Small intestine (tissue), 7 donors: ENCODE data around the gene DIDO1. TPM values are rescaled to one million over a fixed set of nuclear protein-coding genes. Genes with fewer than 3 reads are reported as not detected.

Source experiments
- DNase-seq, 2 donors: peaks; one replicate each; pipeline versions ENCODE4 v3.0.0 to v3.0.0-alpha.2; 2013
- FAIRE-seq: peaks from 2 replicates; lab custom pipeline; 2012; peaks lifted over from hg19 to GRCh38; lab: Jason Lieb, UNC
- H3K27ac ChIP-seq, 3 donors: one replicate each; pipeline ENCODE4 v1.5.1; 2013; ENCODE audit warnings: low read length in 2 of 3, mild to moderate bottlenecking in 2 of 3, control low read depth in 1 of 3, inconsistent platforms in 1 of 3, low read depth in 1 of 3, moderate library complexity in 1 of 3
- H3K27me3 ChIP-seq, 3 donors: one replicate each; pipeline ENCODE4 v1.6.1; 2013; ENCODE audit warnings: low read length in 3 of 3, inconsistent platforms in 1 of 3; ENCODE audit not compliant: control insufficient read depth in 3 of 3, insufficient read depth in 3 of 3
- H3K36me3 ChIP-seq, 3 donors: one replicate each; pipeline ENCODE4 v1.6.1; 2013; ENCODE audit warnings: low read length in 3 of 3, inconsistent platforms in 1 of 3, low read depth in 1 of 3, mild to moderate bottlenecking in 1 of 3, moderate library complexity in 1 of 3; ENCODE audit not compliant: control insufficient read depth in 3 of 3, insufficient read depth in 2 of 3
- H3K4me1 ChIP-seq, 3 donors: one replicate each; pipeline ENCODE4 v1.6.1; 2013; ENCODE audit warnings: low read length in 2 of 3, inconsistent platforms in 1 of 3, low read depth in 1 of 3, mild to moderate bottlenecking in 1 of 3, moderate library complexity in 1 of 3; ENCODE audit not compliant: control insufficient read depth in 3 of 3, insufficient read depth in 2 of 3
- H3K4me3 ChIP-seq, 3 donors: one replicate each; pipeline ENCODE4 v1.5.1; 2013; ENCODE audit warnings: low read length in 3 of 3, control low read depth in 1 of 3, inconsistent platforms in 1 of 3, low read depth in 1 of 3, mild to moderate bottlenecking in 1 of 3, moderate library complexity in 1 of 3
- H3K9me3 ChIP-seq, 2 donors: one replicate each; pipeline ENCODE4 v1.6.1; 2013; ENCODE audit warnings: low read depth in 1 of 2, low read length in 1 of 2; ENCODE audit not compliant: control insufficient read depth in 2 of 2, insufficient read depth in 1 of 2
- WGBS, 3 donors: extraction: QIAGEN DNeasy Blood & Tissue Kit; methylation state at CpG; one replicate each; pipeline ENCODE4 v1.1.7; 2013; 5-methylcytosine and 5-hydroxymethylcytosine counted together
- polyA plus RNA-seq, 4 donors: library from polyadenylated mRNA; stranded (reverse) in 3 of 4; unstranded in 1 of 4; fragments of 200-250 nt in 3 of 4; fragments of 120-200 nt in 1 of 4; gene quantifications; one replicate each; pipeline versions ENCODE4 v1.2.1 to v1.2.3, GENCODE V29; 2013
- donor health status: healthy with polysubstance abuse.
- donor health status: control.
- donor health status: control.
- donor health status: Bipolar disorder and iron deficiency.
- donor health status: healthy.

Gene DIDO1
- polyA plus RNA-seq, 4 donors, result 11.6 to 49.4 (median 15.7) TPM

DNA sequence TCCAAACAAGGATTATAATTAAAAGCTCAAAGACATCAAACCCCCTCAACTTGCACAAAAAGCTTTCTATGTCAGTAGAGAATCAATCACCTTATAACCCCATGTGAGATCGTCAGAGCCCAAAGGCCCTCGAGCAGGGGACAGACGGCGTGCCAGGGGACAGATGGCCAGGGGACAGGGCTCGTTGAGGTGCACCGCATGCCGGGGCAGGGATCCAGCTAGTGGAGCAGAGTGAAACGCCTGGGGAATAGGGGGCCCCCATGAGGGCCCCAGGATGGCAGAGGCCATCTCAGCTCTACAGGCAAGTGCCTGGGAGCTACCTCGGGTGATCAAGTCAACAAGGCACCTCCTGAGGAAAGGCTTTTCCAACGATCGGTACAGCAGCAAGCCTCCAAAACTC, 28.6 kb downstream of the DIDO1 start:
- Histone ChIP-seq H3K4me3 (no peak overlapping the region), H3K9me3 (no peaks in the 10 kb centered on the region), H3K4me1 (peaks cover 3 to 25% (median 4%) of the 10 kb centered on the region in 3 donors), H3K27me3 (no peaks in the 10 kb centered on the region), H3K27ac (no peak overlapping the region), H3K36me3 (peaks cover 14 to 54% (median 18%) of the 10 kb centered on the region in 3 donors)
- WGBS, 3 donors, result 81 to 90% (median 87%) methylated on average over 11 of the region's 11 CpGs
- DNase-seq, result no peak
- no peak for FAIRE-seq

DNA sequence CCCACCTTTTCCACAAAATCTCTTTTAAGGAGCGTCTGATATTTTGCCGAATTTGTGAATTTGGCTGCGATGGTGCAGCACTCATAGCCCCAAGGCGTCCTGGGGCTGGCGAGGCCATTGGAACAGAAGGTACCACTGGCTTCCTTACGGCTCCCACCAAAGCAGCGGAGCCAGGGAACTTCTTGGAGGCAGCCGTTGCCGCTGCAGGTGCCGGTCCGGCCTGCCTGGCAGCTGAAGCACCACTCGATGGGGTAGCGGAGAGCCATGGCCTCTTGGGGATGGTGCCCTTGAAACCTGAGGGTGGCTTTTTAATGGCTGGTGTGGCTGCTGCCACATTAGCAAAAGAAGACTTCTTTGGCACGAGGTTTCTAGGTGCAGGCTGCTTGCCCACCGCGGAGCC, 29.8 kb downstream of the DIDO1 start:
- no peak overlapping the region for H3K4me3 ChIP-seq
- no peak overlapping the region for H3K27ac ChIP-seq
- 92 to 97% (median 95%) methylated on average over 16 of the region's 16 CpGs for WGBS, 3 donors
- H3K9me3 ChIP-seq, result no peaks in the 10 kb centered on the region
- DNase-seq, result no peak
- FAIRE-seq, result no peak
- H3K4me1 ChIP-seq, result peaks cover 3 to 25% (median 4%) of the 10 kb centered on the region in 3 donors
- peaks cover 19 to 52% (median 24%) of the 10 kb centered on the region in 3 donors for H3K36me3 ChIP-seq
- H3K27me3 ChIP-seq, result no peaks in the 10 kb centered on the region

DNA sequence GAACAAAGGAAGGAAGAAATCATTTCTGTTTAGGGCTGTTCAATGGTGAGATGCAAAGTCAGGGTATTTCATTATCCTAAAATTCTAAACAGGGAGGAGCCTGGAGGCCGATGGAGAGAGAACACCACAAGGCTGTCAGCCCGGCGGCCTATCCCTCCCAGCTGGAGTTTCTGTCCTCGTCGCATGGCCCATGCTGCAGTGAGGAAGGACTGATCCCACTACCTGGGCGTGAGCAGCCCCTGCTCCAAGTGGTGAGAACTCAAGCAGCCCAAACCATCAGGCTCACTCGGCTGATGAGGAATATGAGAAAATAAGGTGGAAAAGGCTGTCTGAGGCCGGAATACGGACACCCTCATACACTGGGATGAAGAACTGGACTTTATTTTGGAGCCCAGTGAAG, 30.8 kb downstream of the DIDO1 start:
- Histone ChIP-seq H3K36me3 (peaks cover 23 to 55% (median 32%) of the 10 kb centered on the region in 3 donors), H3K4me3 (no peak overlapping the region), H3K27me3 (no peaks in the 10 kb centered on the region), H3K4me1 (peaks cover 3 to 23% (median 4%) of the 10 kb centered on the region in 3 donors), H3K9me3 (no peaks in the 10 kb centered on the region), H3K27ac (no peak overlapping the region)
- no peak for FAIRE-seq
- WGBS, 3 donors, result 91 to 96% (median 93%) methylated on average over 9 of the region's 9 CpGs
- DNase-seq, result no peak

DNA sequence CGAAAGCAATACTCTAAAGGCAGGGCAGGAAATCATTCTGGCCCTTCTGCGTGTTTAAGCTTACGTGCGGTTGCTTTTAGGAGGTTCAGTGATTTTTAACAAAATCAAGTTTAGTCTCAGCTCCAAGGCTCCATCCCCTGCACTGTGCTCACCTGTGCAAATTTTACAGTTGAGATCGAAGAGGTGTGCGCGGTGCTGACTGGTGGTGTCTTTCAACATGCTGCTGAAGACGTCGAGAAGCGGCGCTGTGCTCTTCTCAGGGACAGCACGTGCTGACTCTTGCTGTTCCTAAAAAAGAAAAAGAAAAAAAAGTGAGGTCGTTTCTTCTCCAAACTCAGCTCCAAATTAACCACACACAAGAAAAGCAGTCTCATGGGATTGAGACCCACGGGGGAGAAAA, 32.0 kb downstream of the DIDO1 start:
- no peak for FAIRE-seq
- no peak for DNase-seq
- no peaks in the 10 kb centered on the region for H3K27me3 ChIP-seq
- H3K9me3 ChIP-seq, result no peaks in the 10 kb centered on the region
- H3K4me1 ChIP-seq, result peaks cover 0 to 11% (median 0%) of the 10 kb centered on the region in 3 donors
- H3K36me3 ChIP-seq, result peaks cover 27 to 66% (median 39%) of the 10 kb centered on the region in 3 donors
- 91 to 95% (median 94%) methylated on average over 14 of the region's 14 CpGs for WGBS, 3 donors
- peak overlapping the region in 1 of 3 donors; percentile 4 for H3K27ac ChIP-seq
- no peak overlapping the region for H3K4me3 ChIP-seq

DNA sequence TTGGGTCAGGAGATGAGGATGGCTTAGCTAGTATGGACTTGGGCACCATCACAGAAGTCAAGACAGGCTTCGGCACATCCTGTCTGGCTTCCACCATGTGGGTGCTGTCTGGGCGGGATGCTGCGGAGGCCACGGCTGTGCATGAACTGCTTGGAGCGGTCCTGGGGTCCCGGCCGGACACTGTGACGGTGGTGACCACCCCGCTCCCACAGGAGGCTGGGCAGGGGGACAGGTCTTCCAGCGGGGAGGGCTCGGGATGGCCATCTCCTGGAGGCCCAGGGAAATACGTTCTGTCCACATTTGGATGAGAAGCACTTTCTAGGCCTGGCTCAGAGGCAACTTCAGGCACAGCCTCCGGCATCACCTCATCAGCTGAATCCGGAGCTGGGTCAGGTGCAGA, 32.6 kb downstream of the DIDO1 start:
- whole genome bisulfite sequencing, 3 donors, result 95 to 96% (median 96%) methylated on average over 14 of the region's 14 CpGs
- H3K36me3 ChIP-seq, result peaks cover 29 to 71% (median 39%) of the 10 kb centered on the region in 3 donors

DNA sequence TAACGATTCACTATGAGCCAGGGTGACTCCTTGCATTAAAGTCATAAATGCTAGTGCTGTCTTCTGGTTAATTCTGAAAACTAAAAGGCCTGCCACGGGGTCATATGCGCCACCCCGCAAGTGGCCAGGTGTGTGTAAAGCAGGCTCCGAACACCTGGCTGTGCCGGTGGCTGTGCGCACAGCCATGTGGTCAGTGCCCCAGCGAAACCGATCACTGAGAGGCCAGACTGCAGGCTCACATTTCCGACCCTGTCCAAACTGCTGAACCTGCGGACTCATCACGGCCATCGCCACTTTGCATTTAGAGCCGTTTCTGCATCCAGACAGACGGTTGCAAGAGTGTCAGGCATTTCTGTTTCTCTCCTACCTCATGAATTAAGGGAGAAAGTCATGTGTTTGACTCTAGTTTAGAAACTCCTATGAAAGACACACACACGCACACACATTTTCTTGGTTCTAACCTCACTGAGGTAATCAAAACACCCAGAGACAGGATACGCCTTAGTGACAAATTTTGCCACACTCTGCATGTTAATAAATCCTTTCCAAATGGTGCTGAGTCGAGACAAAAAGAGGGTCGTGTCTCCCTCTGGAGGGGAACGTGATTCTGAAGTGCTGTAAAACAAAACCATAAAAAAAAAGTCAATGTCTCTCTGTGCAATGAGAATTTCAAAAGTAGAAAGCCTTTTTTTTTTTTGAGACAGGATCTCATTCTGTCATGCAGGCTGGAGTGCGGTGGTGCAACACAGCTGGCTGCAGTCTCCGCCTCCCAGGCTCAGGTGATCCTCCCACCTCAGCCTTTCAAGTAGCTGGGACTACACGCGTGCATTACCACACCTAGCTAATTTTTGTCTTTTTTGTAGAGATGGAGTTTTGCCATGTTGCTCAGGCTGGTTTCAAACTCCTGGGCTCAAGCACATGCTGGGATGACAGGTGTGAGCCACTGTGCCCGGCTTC, 33.7 kb downstream of the DIDO1 start:
- Histone ChIP-seq H3K4me3 (no peak overlapping the region), H3K9me3 (no peaks in the 10 kb centered on the region), H3K27ac (no peak overlapping the region), H3K27me3 (no peaks in the 10 kb centered on the region), H3K36me3 (peaks cover 36 to 82% (median 45%) of the 10 kb centered on the region in 3 donors), H3K4me1 (no peaks in the 10 kb centered on the region)
- 90 to 92% (median 90%) methylated on average over 25 of the region's 25 CpGs for WGBS, 3 donors
- FAIRE-seq, result no peak
- DNase-seq, result no peak

More for the DNA sequence above, 32.6 kb downstream of the DIDO1 start:
- Histone ChIP-seq H3K4me3 (no peak overlapping the region), H3K27me3 (no peaks in the 10 kb centered on the region), H3K4me1 (peaks cover 0 to 5% (median 0%) of the 10 kb centered on the region in 3 donors), H3K27ac (no peak overlapping the region), H3K9me3 (no peaks in the 10 kb centered on the region)
- DNase-seq (no peak), FAIRE-seq (no peak)

DNA sequence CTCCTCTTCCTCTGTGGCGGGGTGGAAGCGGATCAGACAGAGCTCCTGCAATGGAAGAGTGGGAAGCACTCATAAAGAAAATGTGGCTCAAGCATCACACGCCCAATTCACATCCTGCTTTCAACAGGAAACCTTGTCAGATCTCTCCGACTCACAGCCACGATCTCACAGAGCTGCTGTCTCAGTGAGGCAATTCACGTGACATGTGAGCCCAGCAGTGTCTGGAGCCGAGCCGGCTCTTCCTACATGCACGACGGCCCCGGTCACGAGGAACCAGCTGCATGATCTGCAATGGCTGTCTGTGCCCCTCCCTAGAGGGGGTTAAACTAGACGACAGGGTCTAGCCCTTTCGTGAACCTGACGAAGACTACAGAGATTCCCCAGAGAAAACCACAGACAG, 35.2 kb downstream of the DIDO1 start:
- H3K27ac ChIP-seq, result no peak overlapping the region
- DNase-seq, result no peak
- no peak for FAIRE-seq
- no peaks in the 10 kb centered on the region for H3K4me1 ChIP-seq
- no peak overlapping the region for H3K4me3 ChIP-seq
- no peaks in the 10 kb centered on the region for H3K27me3 ChIP-seq
- H3K36me3 ChIP-seq, result peaks cover 40 to 87% (median 52%) of the 10 kb centered on the region in 3 donors
- no peaks in the 10 kb centered on the region for H3K9me3 ChIP-seq
- 75 to 89% (median 86%) methylated on average over 15 of the region's 15 CpGs for WGBS, 3 donors

DNA sequence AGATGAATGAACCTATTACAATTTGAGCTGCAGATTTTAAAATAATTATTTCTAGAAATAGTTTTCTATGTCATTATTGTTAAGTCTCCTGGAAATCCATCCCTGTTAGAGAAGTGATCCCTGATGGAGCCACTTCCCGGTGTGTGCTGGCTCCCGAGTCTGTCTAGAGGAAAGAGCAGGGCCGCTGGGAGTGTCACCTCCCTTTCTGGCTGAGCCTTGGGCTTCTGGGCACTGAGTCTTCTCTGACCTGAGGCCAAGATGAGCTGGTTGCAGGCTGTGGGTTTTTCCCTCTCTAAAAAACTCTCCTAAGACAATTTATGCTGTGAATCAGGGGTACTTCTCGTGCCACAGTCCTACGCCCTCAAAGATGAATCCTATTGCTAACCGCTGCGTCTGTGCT, 35.9 kb downstream of the DIDO1 start:
- Histone ChIP-seq H3K27me3 (no peaks in the 10 kb centered on the region), H3K4me1 (no peaks in the 10 kb centered on the region), H3K9me3 (no peaks in the 10 kb centered on the region), H3K4me3 (no peak overlapping the region), H3K27ac (no peak overlapping the region), H3K36me3 (peaks cover 40 to 87% (median 52%) of the 10 kb centered on the region in 3 donors)
- no peak for DNase-seq
- 91 to 95% (median 92%) methylated on average over 7 of the region's 7 CpGs for WGBS, 3 donors
- FAIRE-seq, result no peak
